WTC11 (cell line): ENCODE data around the gene ISG15. TPM values are rescaled to one million over a fixed set of nuclear protein-coding genes. Genes with fewer than 3 reads are reported as not detected.

ENCODE experiments used
- ATAC-seq: fragments of 200-7000 bp; cut with Tn5 transposase; 2 replicates; pipeline ENCODE4 v1.10.0; 2021; ENCODE audit warnings: mild to moderate bottlenecking, moderate library complexity
- CTCF ChIA-PET: fragments of 300-600 bp; sonication (Branson Sonifier 250); formaldehyde crosslinking; loops from one replicate; lab custom pipeline; 2021; ENCODE audit warnings: antibody characterized with exemption; lab: Charles Lee
- POLR2A ChIA-PET: fragments of 350-600 bp; sonication (Branson Sonifier 250); formaldehyde crosslinking; loops from one replicate; lab custom pipeline; 2021; ENCODE audit warnings: antibody characterized with exemption; lab: Charles Lee
- DNase-seq: peaks from one replicate; pipeline ENCODE4 v3.0.0; 2021; ENCODE audit warnings: low spot score
- H3K27ac Mint-ChIP-seq: 2 replicates; pipeline ENCODE4 v1.8.0; 2021; ENCODE audit warnings: mixed read lengths
- H3K27me3 Mint-ChIP-seq: 2 replicates; pipeline ENCODE4 v1.8.0; 2021; ENCODE audit warnings: low read depth, mild to moderate bottlenecking, moderate library complexity, mixed read lengths
- H3K36me3 Mint-ChIP-seq: 2 replicates; pipeline ENCODE4 v1.8.0; 2021; ENCODE audit warnings: mixed read lengths
- H3K4me1 Mint-ChIP-seq: 2 replicates; pipeline ENCODE4 v1.8.0; 2022; ENCODE audit warnings: mixed read lengths
- H3K4me3 Mint-ChIP-seq: 2 replicates; pipeline ENCODE4 v1.8.0; 2021; ENCODE audit warnings: mild to moderate bottlenecking, moderate library complexity, mixed read lengths
- H3K9me3 Mint-ChIP-seq: 2 replicates; pipeline ENCODE4 v1.8.0; 2021; ENCODE audit warnings: mixed read lengths
- ARID4B ChIP-seq: sonication (generic); formaldehyde crosslinking; IDR thresholded peaks from 2 replicates; pipeline ENCODE4 v1.8.0; 2023; ENCODE audit warnings: missing genetic modification reagents, mild to moderate bottlenecking, borderline replicate concordance
- CBFB ChIP-seq: sonication (generic); formaldehyde crosslinking; IDR thresholded peaks from 2 replicates; pipeline ENCODE4 v1.8.1; 2022; ENCODE audit warnings: mild to moderate bottlenecking, low read depth, missing genetic modification reagents
- CREB1 ChIP-seq: sonication (generic); formaldehyde crosslinking; IDR thresholded peaks from 2 replicates; pipeline ENCODE4 v1.8.0; 2023; ENCODE audit warnings: mild to moderate bottlenecking, missing genetic modification reagents
- E2F5 ChIP-seq: sonication (generic); formaldehyde crosslinking; IDR thresholded peaks from 2 replicates; pipeline ENCODE4 v1.8.1; 2022; ENCODE audit warnings: mild to moderate bottlenecking, moderate library complexity, missing genetic modification reagents
- FOXK1 ChIP-seq: sonication (generic); formaldehyde crosslinking; IDR thresholded peaks from 2 replicates; pipeline ENCODE4 v1.8.0; 2022; ENCODE audit warnings: mild to moderate bottlenecking, moderate library complexity, missing genetic modification reagents
- FOXP1 ChIP-seq: sonication (generic); formaldehyde crosslinking; IDR thresholded peaks from 2 replicates; pipeline ENCODE4 v1.8.0; 2022; ENCODE audit warnings: missing genetic modification reagents, mild to moderate bottlenecking, moderate library complexity, borderline replicate concordance
- IRF2 ChIP-seq: sonication (generic); formaldehyde crosslinking; IDR thresholded peaks from 2 replicates; pipeline ENCODE4 v1.8.0; 2022; ENCODE audit warnings: low read depth, missing genetic modification reagents, borderline replicate concordance
- JAZF1 ChIP-seq: fragments of 250-450 bp; sonication (Bioruptor Pico); IDR thresholded peaks from 2 replicates; pipeline ENCODE4 v1.9.0; 2021; ENCODE audit warnings: moderate library complexity, mild to moderate bottlenecking, inconsistent platforms
- MXD4 ChIP-seq: fragments of 250-450 bp; sonication (Bioruptor Pico); IDR thresholded peaks from 2 replicates; pipeline ENCODE4 v1.8.0; 2021; ENCODE audit warnings: mild to moderate bottlenecking, moderate library complexity, borderline replicate concordance
- OVOL2 ChIP-seq: fragments of 250-450 bp; sonication (Bioruptor Pico); IDR thresholded peaks from 2 replicates; pipeline ENCODE4 v1.9.0; 2021; ENCODE audit warnings: mild to moderate bottlenecking, borderline replicate concordance
- STAT6 ChIP-seq: sonication (generic); formaldehyde crosslinking; conservative IDR thresholded peaks from 2 replicates; pipeline ENCODE4 v1.8.1; 2023; ENCODE audit warnings: mild to moderate bottlenecking, low read depth, missing genetic modification reagents, moderate library complexity
- ZBTB43 ChIP-seq: sonication (generic); formaldehyde crosslinking; IDR thresholded peaks from 2 replicates; pipeline ENCODE4 v1.8.1; 2023; ENCODE audit warnings: mild to moderate bottlenecking, missing genetic modification reagents
- ZNF121 ChIP-seq: sonication (generic); formaldehyde crosslinking; IDR thresholded peaks from 2 replicates; pipeline ENCODE4 v1.8.0; 2023; ENCODE audit warnings: missing genetic modification reagents
- ZNF423 ChIP-seq: fragments of 250-450 bp; sonication (Bioruptor Pico); IDR thresholded peaks from 2 replicates; pipeline ENCODE4 v2.1.2; 2022; ENCODE audit warnings: mild to moderate bottlenecking, moderate library complexity
- ZNF512 ChIP-seq: sonication (generic); formaldehyde crosslinking; IDR thresholded peaks from 2 replicates; pipeline ENCODE4 v1.8.1; 2022; ENCODE audit warnings: missing genetic modification reagents, borderline replicate concordance
- total RNA-seq: library from RNA; stranded (reverse); gene quantifications from 3 replicates; pipeline ENCODE4 v1.2.3, GENCODE V29; 2021
- TF ChIP-seq, protein P1 (sequence below): sonication (generic); formaldehyde crosslinking; IDR thresholded peaks from 2 replicates; pipeline ENCODE4 v1.8.1; 2023; ENCODE audit warnings: mild to moderate bottlenecking, missing genetic modification reagents, moderate library complexity
- TF ChIP-seq, protein P2 (sequence below): fragments of 250-450 bp; sonication (Bioruptor Pico); IDR thresholded peaks from 2 replicates; pipeline ENCODE4 v1.9.0; 2021; ENCODE audit warnings: moderate library complexity, mild to moderate bottlenecking, inconsistent platforms, borderline replicate concordance
- TF ChIP-seq, protein P3 (sequence below): fragments of 250-450 bp; sonication (Bioruptor Pico); IDR thresholded peaks from 2 replicates; pipeline ENCODE4 v1.9.0; 2021; ENCODE audit warnings: mild to moderate bottlenecking

ISG15 gene
- total RNA-seq, 1 experiment from 2014 or later: 29.5 TPM

- TF ChIP-seq ARID4B (CRISPR knock-in tag): no peak
- no peak for TF ChIP-seq ZNF423 (CRISPR knock-in tag)
- no peak for TF ChIP-seq E2F5 (CRISPR knock-in tag)
- no peak for TF ChIP-seq CREB1 (CRISPR knock-in tag)
- TF ChIP-seq MXD4 (CRISPR knock-in tag): no peak
- TF ChIP-seq, protein P1, sequence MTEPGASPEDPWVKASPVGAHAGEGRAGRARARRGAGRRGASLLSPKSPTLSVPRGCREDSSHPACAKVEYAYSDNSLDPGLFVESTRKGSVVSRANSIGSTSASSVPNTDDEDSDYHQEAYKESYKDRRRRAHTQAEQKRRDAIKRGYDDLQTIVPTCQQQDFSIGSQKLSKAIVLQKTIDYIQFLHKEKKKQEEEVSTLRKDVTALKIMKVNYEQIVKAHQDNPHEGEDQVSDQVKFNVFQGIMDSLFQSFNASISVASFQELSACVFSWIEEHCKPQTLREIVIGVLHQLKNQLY (CRISPR knock-in tag): no peak
- TF ChIP-seq FOXP1 (CRISPR knock-in tag): no peak
- no peak for TF ChIP-seq STAT6 (CRISPR knock-in tag)
- no peak for TF ChIP-seq IRF2 (CRISPR knock-in tag)
Measured at GRCh38 chr1:1026599-1027413, 13.5 kb downstream of the ISG15 start (continued).

DNA sequence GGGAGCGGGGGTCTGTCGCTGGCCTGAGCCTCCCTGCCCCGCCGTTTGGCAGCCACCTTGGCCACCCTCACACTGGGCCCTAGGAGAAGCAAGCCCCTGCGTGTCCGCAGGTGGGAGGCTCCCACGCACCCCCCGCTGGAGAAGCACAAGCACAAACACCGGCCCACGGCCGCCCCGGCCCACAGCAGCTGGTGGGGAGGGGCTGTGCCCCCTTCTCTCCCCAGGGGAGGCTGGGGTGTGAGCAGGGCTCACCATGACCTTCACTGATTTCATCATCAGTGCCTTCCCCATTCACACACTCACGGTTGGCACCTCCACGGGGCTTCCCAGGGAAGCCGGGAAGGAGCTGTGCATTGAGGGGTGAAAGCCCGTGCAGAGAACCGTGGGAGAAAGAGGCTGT lies 14.5 kb downstream of the ISG15 start:
- Mint-ChIP-seq H3K27ac (no peak overlapping the region), H3K36me3 (no peaks in the 10 kb centered on the region), H3K4me1 (peaks cover 29% of the 10 kb centered on the region), H3K27me3 (peaks cover 6% of the 10 kb centered on the region; the same call in 1 of the 2 replicates)
- DNase-seq: no peak
- POLR2A ChIA-PET: no interaction called here
- TF ChIP-seq ZNF121 (no peak), CBFB (CRISPR knock-in tag) (no peak), ZBTB43 (CRISPR knock-in tag) (no peak), OVOL2 (CRISPR knock-in tag) (no peak), JAZF1 (CRISPR knock-in tag) (no peak), ZNF423 (CRISPR knock-in tag) (no peak), ZNF512 (CRISPR knock-in tag) (no peak), FOXK1 (CRISPR knock-in tag) (no peak)
- TF ChIP-seq, protein P2, sequence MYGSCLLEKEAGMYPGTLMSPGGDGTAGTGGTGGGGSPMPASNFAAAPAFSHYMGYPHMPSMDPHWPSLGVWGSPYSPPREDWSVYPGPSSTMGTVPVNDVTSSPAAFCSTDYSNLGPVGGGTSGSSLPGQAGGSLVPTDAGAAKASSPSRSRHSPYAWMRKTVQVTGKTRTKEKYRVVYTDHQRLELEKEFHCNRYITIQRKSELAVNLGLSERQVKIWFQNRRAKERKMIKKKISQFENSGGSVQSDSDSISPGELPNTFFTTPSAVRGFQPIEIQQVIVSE: no peak
- TF ChIP-seq, protein P3, sequence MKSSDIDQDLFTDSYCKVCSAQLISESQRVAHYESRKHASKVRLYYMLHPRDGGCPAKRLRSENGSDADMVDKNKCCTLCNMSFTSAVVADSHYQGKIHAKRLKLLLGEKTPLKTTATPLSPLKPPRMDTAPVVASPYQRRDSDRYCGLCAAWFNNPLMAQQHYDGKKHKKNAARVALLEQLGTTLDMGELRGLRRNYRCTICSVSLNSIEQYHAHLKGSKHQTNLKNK (CRISPR knock-in tag): no peak
- TF ChIP-seq, all 79 proteins: peak for 0
- CTCF ChIA-PET: interaction anchor here (0.9 kb wide), 1 partner anchor 44 kb away, joined by 6 read pairs; no protein-coding TSS in a partner anchor
- no peak for ATAC-seq
- Mint-ChIP-seq H3K4me3 (no peak overlapping the region), H3K9me3 (no peaks in the 10 kb centered on the region)
